Caco-2 (cell line): Measurements from ENCODE around the gene SYTL5. TPM values are rescaled to one million over a fixed set of nuclear protein-coding genes. Genes with fewer than 3 reads are reported as not detected.

Experiments
- BruUV-seq: library from RNA; stranded (reverse); fragments of 400-500 nt; replicated peaks from 2 replicates; lab custom pipeline; 2021; lab: Mats Ljungman, UMichigan
- CTCF ChIA-PET: fragments of 300-600 bp; sonication (Branson Sonifier 250); formaldehyde crosslinking; loops from one replicate; lab custom pipeline; 2022; ENCODE audit warnings: antibody characterized with exemption; lab: Charles Lee
- POLR2A ChIA-PET: fragments of 300-600 bp; sonication (Branson Sonifier 250); formaldehyde crosslinking; loops from one replicate; lab custom pipeline; 2022; ENCODE audit warnings: antibody characterized with exemption; lab: Charles Lee
- DNase-seq, 2 experiments: peaks; one replicate each; pipeline versions ENCODE4 v3.0.0 to v3.0.0-alpha.2; 2020 to 2022
- H3K27me3 ChIP-seq: replicated peaks from 2 replicates; pipeline ENCODE4 v1.6.0; 2011; ENCODE audit warnings: low read length; ENCODE audit not compliant: control insufficient read depth, insufficient read depth
- H3K36me3 ChIP-seq: 2 replicates; pipeline ENCODE4 v1.5.1; 2011; ENCODE audit warnings: low read length; ENCODE audit not compliant: control insufficient read depth, insufficient read depth
- H3K4me1 ChIP-seq: fragments of 250-450 bp; sonication (Bioruptor Pico); 2 replicates; pipeline ENCODE4 v1.5.1; 2020; ENCODE audit warnings: mild to moderate bottlenecking
- H3K4me3 ChIP-seq: 2 replicates; pipeline ENCODE4 v1.5.1; 2011; ENCODE audit warnings: low read depth, mild to moderate bottlenecking, control low read depth, low read length
- H3K9me3 ChIP-seq: fragments of 250-450 bp; sonication (Bioruptor Pico); 2 replicates; pipeline ENCODE4 v1.5.1; 2020; ENCODE audit warnings: mild to moderate bottlenecking, moderate library complexity
- H3K27ac Mint-ChIP-seq: one replicate; pipeline ENCODE4 v1.8.0; 2022; ENCODE audit warnings: mixed read lengths; ENCODE audit not compliant: unreplicated experiment
- H3K27me3 Mint-ChIP-seq: one replicate; pipeline ENCODE4 v1.8.0; 2022; ENCODE audit warnings: mixed read lengths; ENCODE audit not compliant: insufficient read depth, unreplicated experiment
- H3K36me3 Mint-ChIP-seq: one replicate; pipeline ENCODE4 v1.8.0; 2022; ENCODE audit warnings: mild to moderate bottlenecking, mixed read lengths; ENCODE audit not compliant: insufficient read depth, unreplicated experiment
- H3K4me1 Mint-ChIP-seq: one replicate; pipeline ENCODE4 v1.8.0; 2022; ENCODE audit warnings: low read depth, mixed read lengths; ENCODE audit not compliant: unreplicated experiment
- H3K4me3 Mint-ChIP-seq: one replicate; pipeline ENCODE4 v1.8.0; 2022; ENCODE audit warnings: mild to moderate bottlenecking, moderate library complexity, mixed read lengths; ENCODE audit not compliant: unreplicated experiment
- H3K9me3 Mint-ChIP-seq: one replicate; pipeline ENCODE4 v1.8.0; 2022; ENCODE audit warnings: mixed read lengths; ENCODE audit not compliant: unreplicated experiment
- intact Hi-C: fragments of 100-400 bp; cut with micrococcal nuclease; formaldehyde crosslinking; loops from one replicate; pipeline ENCODE4 v1.10.0; 2022; ENCODE audit not compliant: unreplicated experiment
- total RNA-seq: library from RNA; stranded (reverse); gene quantifications from 2 replicates; pipeline ENCODE4 v1.2.3, GENCODE V29; 2022
- TF ChIP-seq, protein P1 (sequence below), 2 experiments: fragments of 200-600 bp in 1 of 2; IDR thresholded peaks; 1 replicate in 1 of 2; 2 replicates in 1 of 2; pipeline versions ENCODE4 v1.5.1 to v1.8.0; 2011 to 2022; ENCODE audit warnings: antibody characterized with exemption in 1 of 2, control low read depth in 1 of 2, inconsistent platforms in 1 of 2, low read depth in 1 of 2, low read length in 1 of 2, mild to moderate bottlenecking in 1 of 2, moderate library complexity in 1 of 2; ENCODE audit not compliant: insufficient read depth in 1 of 2, severe bottlenecking in 1 of 2, unreplicated experiment in 1 of 2

SYTL5 gene
- total RNA-seq, 1 experiment from 2014 or later = 8.9 TPM

GRCh38 chrX:38163193-38163592 is 156.8 kb downstream of the SYTL5 start:
- no peaks in the 10 kb centered on the region for H3K27me3 Mint-ChIP-seq
- CTCF ChIA-PET = no interaction called here
- Histone ChIP-seq H3K4me1 (peaks cover 8% of the 10 kb centered on the region; the same call in 1 of the 2 replicates), H3K27me3 (no peaks in the 10 kb centered on the region), H3K9me3 (no peaks in the 10 kb centered on the region), H3K36me3 (no peaks in the 10 kb centered on the region), H3K4me3 (no peak overlapping the region)
- H3K4me1 Mint-ChIP-seq = peaks cover under 1% of the 10 kb centered on the region
- TF ChIP-seq, protein P1, sequence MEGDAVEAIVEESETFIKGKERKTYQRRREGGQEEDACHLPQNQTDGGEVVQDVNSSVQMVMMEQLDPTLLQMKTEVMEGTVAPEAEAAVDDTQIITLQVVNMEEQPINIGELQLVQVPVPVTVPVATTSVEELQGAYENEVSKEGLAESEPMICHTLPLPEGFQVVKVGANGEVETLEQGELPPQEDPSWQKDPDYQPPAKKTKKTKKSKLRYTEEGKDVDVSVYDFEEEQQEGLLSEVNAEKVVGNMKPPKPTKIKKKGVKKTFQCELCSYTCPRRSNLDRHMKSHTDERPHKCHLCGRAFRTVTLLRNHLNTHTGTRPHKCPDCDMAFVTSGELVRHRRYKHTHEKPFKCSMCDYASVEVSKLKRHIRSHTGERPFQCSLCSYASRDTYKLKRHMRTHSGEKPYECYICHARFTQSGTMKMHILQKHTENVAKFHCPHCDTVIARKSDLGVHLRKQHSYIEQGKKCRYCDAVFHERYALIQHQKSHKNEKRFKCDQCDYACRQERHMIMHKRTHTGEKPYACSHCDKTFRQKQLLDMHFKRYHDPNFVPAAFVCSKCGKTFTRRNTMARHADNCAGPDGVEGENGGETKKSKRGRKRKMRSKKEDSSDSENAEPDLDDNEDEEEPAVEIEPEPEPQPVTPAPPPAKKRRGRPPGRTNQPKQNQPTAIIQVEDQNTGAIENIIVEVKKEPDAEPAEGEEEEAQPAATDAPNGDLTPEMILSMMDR (IDR thresholded peaks at IDR 0.05; ENCODE audit: insufficient read depth in 1 of 2, low read depth in 1 of 2, low read length in 1 of 2, severe bottlenecking in 1 of 2, unreplicated experiment in 1 of 2) = no peak
- POLR2A ChIA-PET = no interaction called here
- H3K4me3 Mint-ChIP-seq = no peak overlapping the region
- no peak for DNase-seq
- BruUV-seq = no TSS peak
- no peaks in the 10 kb centered on the region for H3K36me3 Mint-ChIP-seq
- intact Hi-C loops = no loop called here
- H3K9me3 Mint-ChIP-seq = no peaks in the 10 kb centered on the region
- no peak overlapping the region for H3K27ac Mint-ChIP-seq

DNA sequence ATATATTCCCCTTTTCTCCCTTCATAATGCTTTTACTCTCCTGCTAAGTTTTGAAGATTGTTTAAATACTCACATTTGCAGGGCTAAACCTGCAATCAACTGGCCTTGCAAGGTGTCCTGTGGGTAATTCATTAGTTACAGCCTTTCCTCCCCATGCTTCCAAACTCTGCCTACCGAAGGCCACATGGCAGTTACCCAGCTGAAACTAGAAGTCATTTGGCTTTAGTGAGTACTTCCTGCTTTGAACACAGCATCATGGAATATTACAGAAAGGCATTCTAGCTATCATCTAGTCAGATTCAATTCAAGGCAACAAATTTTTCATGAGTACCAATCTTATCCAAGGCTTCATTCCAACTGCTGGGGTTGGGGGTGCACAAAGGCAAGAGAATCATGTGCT is 158.7 kb downstream of the SYTL5 start:
- Mint-ChIP-seq H3K4me3 (no peak overlapping the region), H3K27me3 (no peaks in the 10 kb centered on the region), H3K4me1 (no peaks in the 10 kb centered on the region), H3K36me3 (no peaks in the 10 kb centered on the region), H3K27ac (no peak overlapping the region), H3K9me3 (no peaks in the 10 kb centered on the region)
- Histone ChIP-seq H3K27me3 (no peaks in the 10 kb centered on the region), H3K4me1 (peaks cover 8% of the 10 kb centered on the region; the same call in 1 of the 2 replicates), H3K4me3 (no peak overlapping the region), H3K36me3 (no peaks in the 10 kb centered on the region), H3K9me3 (no peaks in the 10 kb centered on the region)
- BruUV-seq = no TSS peak
- intact Hi-C loops = loop anchor here (5.0 kb wide), 1 partner anchor 168 kb away; no protein-coding TSS in a partner anchor
- TF ChIP-seq, protein P1 (IDR thresholded peaks at IDR 0.05; ENCODE audit: insufficient read depth in 1 of 2, low read depth in 1 of 2, low read length in 1 of 2, severe bottlenecking in 1 of 2, unreplicated experiment in 1 of 2) = no peak
- DNase-seq = no peak
- POLR2A ChIA-PET = no interaction called here
- CTCF ChIA-PET = no interaction called here

GRCh38 chrX:38166478-38167083 is 160.2 kb downstream of the SYTL5 start:
- Mint-ChIP-seq H3K27ac (no peak overlapping the region), H3K36me3 (no peaks in the 10 kb centered on the region), H3K4me3 (no peak overlapping the region), H3K9me3 (no peaks in the 10 kb centered on the region), H3K27me3 (no peaks in the 10 kb centered on the region), H3K4me1 (no peaks in the 10 kb centered on the region)
- no TSS peak for BruUV-seq
- Histone ChIP-seq H3K9me3 (no peaks in the 10 kb centered on the region), H3K4me1 (peaks cover 8% of the 10 kb centered on the region; the same call in 1 of the 2 replicates), H3K36me3 (no peaks in the 10 kb centered on the region), H3K4me3 (no peak overlapping the region), H3K27me3 (no peaks in the 10 kb centered on the region)
- ChIA-PET CTCF (interaction anchor here (0.7 to 1.1 kb wide), 4 partner anchors 9 to 261 kb away, joined by 3 to 5 read pairs (median 4); no protein-coding TSS in a partner anchor), POLR2A (no interaction called here)
- intact Hi-C loops = loop anchor here (1.0 to 5.0 kb wide), 2 partner anchors 169 to 240 kb away; no protein-coding TSS in a partner anchor
- TF ChIP-seq, protein P1 (IDR thresholded peaks at IDR 0.05; ENCODE audit: insufficient read depth in 1 of 2, low read depth in 1 of 2, low read length in 1 of 2, severe bottlenecking in 1 of 2, unreplicated experiment in 1 of 2) = peak; percentile 18 to 53
- DNase-seq = peak in 1 of 2 experiments; percentile 16
